GM21423 (cell line): ENCODE measurements around the gene RARA.
A peak's percentile ranks its signal among the peaks of the same experiment; 100 is the strongest.

Experiments
- ATAC-seq: cut with Tn5 transposase; IDR thresholded peaks from one replicate; pipeline ENCODE4 v1.9.1; 2021; ENCODE audit warnings: mild to moderate bottlenecking, moderate library complexity; ENCODE audit not compliant: unreplicated experiment

RARA gene

GRCh38 chr17:40309031-40309948, at the start of gene RARA:
Gene RARA (plus strand): TSS chr17:40309180. CDS start chr17:40331219, 22,039 bp downstream.
- ATAC-seq, result no peak

DNA sequence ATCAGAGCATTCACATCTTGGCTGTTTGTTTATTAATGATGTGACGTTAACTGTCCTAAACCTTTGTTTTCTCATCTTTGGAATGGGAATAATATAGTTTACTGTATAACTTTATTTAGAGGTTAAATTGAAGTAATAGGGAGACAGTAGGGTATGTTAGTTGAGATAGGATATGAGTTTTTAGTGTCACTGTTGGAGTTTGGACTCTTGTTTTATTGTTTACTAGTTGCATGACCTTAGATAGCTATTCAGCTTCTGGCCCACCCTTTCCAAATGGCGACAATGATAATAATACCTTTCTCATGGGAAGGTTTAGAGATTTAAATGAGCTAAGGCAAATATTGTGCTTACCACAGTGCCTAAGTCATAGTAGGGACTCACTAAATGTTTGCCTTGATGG, 49.5 kb upstream of the RARA start:
- ATAC-seq, result no peak

- no peak for ATAC-seq
Measured at GRCh38 chr17:40260528-40260927, 48.5 kb upstream of the RARA start.

DNA sequence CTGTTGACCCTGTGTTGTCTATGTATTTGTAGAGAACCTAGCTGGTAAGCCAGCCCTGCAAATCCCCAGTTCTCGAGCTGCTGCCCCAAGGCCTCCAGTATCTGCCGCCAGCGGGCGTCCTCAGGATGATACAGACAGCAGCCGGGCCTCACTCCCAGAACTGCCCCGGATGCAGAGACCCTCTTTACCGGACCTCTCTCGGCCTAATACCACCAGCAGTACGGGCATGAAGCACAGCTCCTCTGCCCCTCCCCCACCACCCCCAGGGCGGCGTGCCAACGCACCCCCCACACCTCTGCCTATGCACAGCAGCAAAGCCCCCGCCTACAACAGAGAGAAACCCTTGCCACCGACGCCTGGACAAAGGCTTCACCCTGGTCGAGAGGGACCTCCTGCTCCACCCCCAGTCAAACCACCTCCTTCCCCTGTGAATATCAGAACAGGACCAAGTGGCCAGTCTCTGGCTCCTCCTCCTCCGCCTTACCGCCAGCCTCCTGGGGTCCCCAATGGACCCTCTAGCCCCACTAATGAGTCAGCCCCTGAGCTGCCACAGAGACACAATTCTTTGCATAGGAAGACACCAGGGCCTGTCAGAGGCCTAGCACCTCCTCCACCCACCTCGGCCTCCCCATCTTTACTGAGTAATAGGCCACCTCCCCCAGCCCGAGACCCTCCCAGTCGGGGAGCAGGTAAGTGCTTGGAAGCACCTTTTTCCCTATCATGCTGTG, 44.4 kb upstream of the RARA start:
- ATAC-seq, result no peak

- no peak for ATAC-seq
Measured at GRCh38 chr17:40265337-40265736, 43.6 kb upstream of the RARA start.

GRCh38 chr17:40266882-40267281, 42.1 kb upstream of the RARA start:
- no peak for ATAC-seq

DNA sequence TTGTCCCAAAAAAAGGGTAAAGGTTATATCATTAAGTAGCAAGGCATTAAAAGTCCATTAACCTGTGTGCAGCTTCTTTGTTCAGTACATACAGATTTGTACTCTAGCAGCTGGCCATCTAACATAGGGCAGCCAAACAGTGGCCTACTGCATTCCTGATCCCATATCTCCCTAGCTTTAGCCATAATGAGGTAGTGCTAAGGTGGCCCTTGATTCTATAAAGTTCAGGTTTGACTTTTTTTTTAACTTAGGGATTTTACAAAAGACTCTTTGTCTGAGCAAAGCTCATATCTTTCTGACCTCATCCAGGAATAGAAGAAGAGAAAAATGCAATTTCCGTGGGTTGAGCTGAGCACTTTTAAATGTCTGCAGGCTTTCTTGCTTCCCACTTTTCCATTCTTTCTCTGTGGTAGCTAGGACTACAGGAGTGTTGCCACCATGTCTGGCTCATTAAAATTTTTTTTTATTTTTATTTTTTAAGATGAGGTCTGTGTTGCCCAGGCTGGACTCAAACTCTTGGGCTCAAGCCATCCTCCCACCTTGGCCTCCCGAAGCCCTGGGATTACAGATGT, 40.8 kb upstream of the RARA start:
- ATAC-seq, result no peak

GRCh38 chr17:40278414-40278813, 30.6 kb upstream of the RARA start:
- ATAC-seq, result no peak

DNA sequence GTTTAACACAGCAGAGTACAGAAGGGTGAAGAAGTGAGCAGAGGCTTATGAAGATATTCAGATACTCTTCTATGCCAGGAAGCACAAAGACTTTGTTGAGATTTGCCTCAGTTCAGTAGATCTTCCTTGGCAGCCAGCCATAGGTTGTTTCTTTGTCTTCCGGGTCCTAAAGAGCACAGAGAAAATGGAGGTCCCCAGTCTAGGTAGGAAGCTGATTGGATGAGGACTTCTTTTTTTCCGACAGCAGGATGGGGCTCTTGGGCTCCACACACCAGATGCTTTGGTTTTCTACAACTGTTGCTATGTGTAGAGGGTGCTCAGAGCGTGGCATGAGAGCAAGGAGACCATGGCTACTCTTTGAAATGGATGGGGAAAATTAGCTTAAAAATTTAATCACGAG, 29.6 kb upstream of the RARA start:
- no peak for ATAC-seq

- no peak for ATAC-seq
Measured at GRCh38 chr17:40281663-40282062, 27.3 kb upstream of the RARA start.

GRCh38 chr17:40283662-40284061, 25.3 kb upstream of the RARA start:
- ATAC-seq, result no peak

DNA sequence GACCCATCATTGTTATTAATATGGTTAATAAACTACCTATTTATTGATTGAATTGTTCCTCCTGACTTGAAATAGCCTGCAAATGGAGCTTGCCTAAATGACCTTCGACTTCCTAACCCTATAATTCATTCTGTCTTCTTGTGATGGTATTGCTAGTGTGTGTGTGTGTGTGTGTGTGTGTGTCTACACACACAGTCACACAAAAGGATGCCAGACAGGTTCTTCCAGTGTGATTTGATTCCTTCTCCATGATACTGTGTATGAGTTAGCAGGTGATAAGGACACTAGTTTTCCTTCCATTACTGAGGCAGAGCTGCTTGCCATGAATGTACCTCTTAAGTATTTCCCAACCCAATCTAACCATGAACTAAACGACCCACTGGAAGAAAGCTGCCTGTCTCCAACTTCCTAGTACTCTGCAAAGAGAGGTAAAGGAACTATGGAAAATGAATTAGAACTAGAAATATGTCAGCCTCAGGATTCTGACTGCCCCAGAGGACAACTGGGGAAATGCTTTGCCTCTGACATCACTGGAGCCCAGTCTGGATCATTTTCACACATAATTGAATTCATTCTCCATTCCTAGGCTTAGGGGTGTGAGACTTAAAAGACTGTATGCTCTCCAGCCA, 24.8 kb upstream of the RARA start:
- no peak for ATAC-seq

- no peak for ATAC-seq
Measured at GRCh38 chr17:40286473-40286872, 22.5 kb upstream of the RARA start.

DNA sequence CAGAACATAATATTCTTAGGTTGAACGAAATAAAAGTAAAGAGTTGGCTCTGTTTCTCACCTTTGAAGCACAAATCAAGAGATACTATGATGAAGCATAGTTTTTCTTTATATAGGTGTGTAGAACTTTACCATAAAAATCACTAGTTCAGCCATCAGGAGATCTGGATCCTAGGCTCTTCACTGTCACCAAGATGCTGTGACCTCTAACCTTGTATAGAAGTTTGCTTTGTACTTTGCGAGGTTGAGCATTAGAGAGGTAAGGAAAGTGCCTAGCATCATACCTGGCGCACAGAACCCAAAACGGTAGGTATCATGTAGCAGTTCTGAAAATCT, 21.9 kb upstream of the RARA start:
- ATAC-seq, result no peak

DNA sequence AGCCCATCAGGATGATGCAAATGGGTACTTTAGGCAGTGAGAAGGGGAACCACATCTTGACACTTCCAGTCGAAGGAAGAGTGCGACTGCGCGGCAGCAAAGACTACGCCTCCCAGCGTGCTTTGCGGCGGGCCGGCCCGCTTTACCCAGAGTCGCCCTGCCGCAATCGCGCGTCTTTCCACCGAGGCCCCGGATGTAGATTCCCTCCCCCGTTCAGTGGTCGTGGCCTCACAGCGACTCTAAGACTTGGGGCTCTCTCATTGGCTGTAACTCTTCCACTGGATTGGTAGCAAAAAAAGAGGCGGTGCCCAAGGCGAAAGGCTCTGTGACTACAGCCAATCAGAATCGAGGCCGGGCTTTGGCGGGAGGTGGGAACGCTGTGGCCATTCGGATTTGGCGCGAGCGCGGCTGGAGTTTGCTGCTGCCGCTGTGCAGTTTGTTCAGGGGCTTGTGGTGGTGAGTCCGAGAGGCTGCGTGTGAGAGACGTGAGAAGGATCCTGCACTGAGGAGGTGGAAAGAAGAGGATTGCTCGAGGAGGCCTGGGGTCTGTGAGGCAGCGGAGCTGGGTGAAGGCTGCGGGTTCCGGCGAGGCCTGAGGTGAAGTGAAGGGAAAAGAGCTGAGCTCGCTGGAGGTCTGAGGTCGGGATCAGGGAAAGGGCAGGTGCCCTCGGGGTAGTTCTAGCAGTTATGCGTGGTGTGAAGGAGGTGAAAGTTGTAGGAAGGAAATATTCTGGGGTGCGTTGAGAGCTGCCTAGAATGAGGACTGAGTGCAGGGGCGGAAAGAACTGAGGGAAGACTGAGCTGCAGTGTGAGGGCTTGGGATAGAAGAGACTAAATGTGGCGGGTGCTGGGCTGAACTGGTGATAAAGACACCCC, 21.2 kb upstream of the RARA start, which contains the start of gene CDC6:
Gene CDC6, plus strand, starts transcription at position 386 of the 876 bp plus-strand sequence. CDS start 1,542 bp downstream, outside the sequence.
- ATAC-seq, result peak; percentile 93

GRCh38 chr17:40290629-40291280, 18.2 kb upstream of the RARA start:
- no peak for ATAC-seq

DNA sequence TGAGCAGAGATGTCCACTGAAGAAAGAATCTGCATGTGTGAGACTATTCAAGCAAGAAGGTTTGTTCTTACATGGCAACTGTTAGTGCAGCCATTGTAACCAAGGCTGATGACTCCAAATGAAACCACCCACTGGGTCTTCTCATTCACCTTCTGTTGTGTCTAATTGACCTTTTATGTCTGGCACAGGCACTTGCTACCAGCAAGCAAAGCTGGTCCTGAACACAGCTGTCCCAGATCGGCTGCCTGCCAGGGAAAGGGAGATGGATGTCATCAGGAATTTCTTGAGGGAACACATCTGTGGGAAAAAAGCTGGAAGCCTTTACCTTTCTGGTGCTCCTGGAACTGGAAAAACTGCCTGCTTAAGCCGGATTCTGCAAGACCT, 17.7 kb upstream of the RARA start:
- ATAC-seq, result no peak

- ATAC-seq, result no peak
Measured at GRCh38 chr17:40293363-40293762, 15.6 kb upstream of the RARA start.

DNA sequence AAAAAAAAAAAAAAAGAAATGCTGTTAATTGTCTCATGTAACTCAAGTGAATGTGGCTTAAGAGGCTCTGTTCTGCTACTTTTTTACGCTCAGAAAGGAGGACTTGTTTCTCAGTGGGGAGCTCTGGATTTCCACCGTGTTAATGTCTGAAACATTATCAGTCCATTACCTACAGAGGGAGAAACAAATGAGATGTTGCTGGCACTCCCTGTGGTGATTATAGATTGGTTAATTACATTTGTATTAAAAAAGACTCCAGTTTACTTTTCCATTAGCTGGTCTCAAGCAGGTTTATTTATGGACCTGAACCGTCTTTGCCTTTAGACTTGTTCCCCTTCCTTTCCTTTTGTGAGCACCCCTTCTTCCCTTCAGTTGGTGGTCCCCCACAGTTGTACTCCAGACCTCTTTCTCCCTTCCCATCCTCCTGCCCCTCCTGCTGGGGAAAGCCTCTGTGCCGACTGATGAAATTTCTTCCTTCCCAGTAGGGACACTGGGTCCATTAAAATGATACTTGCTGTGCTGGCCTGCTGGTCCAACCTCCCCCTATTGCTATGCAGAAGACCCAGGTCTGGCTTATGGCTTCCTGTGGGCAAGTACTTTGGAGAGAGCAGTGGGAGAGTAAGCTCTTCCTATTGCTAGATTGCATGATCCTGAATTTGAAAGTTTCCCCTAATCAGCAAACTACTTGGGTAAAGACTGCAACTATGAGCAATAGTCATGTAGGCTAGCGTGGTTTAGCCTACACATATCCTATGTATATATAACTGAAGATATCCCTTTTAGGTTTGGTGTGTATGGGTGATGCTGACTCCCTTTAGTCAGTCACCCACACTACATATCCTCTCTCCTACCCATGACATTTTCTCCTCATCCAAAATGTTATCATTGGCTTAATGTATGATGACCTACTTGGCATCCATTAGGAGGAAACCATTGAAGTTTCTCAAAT, 13.2 kb upstream of the RARA start:
- ATAC-seq, result no peak
